ENCODE measurements around the gene KCNIP4. TPM values are rescaled to one million over a fixed set of nuclear protein-coding genes. Genes with fewer than 3 reads are reported as not detected.
A peak's percentile ranks its signal among the peaks of the same experiment; 100 is the strongest.

The KCNIP4 gene
- total RNA-seq, 1 donor from 2014 or later: not detected

- Histone ChIP-seq H3K27ac (no peak overlapping the region), H3K4me3 (no peak overlapping the region), H3K9me3 (no peaks in the 10 kb centered on the region), H3K27me3 (ENCODE audit: low read depth) (peaks cover 7% of the 10 kb centered on the region), H3K4me1 (peaks cover 15% of the 10 kb centered on the region), H3K36me3 (no peaks in the 10 kb centered on the region)
- ATAC-seq: no peak
- TF ChIP-seq, protein P1, sequence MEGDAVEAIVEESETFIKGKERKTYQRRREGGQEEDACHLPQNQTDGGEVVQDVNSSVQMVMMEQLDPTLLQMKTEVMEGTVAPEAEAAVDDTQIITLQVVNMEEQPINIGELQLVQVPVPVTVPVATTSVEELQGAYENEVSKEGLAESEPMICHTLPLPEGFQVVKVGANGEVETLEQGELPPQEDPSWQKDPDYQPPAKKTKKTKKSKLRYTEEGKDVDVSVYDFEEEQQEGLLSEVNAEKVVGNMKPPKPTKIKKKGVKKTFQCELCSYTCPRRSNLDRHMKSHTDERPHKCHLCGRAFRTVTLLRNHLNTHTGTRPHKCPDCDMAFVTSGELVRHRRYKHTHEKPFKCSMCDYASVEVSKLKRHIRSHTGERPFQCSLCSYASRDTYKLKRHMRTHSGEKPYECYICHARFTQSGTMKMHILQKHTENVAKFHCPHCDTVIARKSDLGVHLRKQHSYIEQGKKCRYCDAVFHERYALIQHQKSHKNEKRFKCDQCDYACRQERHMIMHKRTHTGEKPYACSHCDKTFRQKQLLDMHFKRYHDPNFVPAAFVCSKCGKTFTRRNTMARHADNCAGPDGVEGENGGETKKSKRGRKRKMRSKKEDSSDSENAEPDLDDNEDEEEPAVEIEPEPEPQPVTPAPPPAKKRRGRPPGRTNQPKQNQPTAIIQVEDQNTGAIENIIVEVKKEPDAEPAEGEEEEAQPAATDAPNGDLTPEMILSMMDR (IDR thresholded peaks at IDR 0.05): no peak
- intact Hi-C loops (cut with DNase I): no loop called here
- no peak for DNase-seq
Measured at GRCh38 chr4:20696815-20697214, 1251.8 kb downstream of the KCNIP4 start.

DNA sequence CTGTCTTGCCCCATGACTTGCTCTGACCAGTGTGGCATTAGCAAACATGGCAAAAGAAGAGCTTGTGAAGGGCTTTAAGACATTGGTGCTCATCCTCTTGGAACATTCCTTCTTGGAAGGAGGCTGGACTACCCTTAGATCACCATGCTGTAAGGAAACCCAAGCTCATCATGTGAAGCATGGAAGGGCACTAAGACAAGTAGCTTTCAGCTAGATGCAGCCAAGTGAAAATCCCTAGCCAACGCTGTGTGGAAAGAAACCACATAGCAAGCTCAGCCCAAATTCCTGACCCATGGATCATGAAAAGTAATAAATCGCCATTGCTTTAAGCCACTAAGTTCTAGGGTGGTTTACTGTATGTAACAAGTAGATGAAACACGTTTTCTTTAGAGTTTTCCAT lies 1260.7 kb downstream of the KCNIP4 start:
- no peaks in the 10 kb centered on the region for H3K36me3 ChIP-seq
- TF ChIP-seq, protein P1 (IDR thresholded peaks at IDR 0.05): no peak
- ATAC-seq (no peak), DNase-seq (no peak)
- H3K4me3 ChIP-seq: no peak overlapping the region
- H3K27ac ChIP-seq: no peak overlapping the region
- H3K4me1 ChIP-seq: no peaks in the 10 kb centered on the region
- H3K27me3 ChIP-seq (ENCODE audit: low read depth): no peaks in the 10 kb centered on the region
- no peaks in the 10 kb centered on the region for H3K9me3 ChIP-seq
- intact Hi-C loops (cut with DNase I): loop anchor here (10.0 kb wide), 1 partner anchor 263 kb away; no protein-coding TSS in a partner anchor

DNA sequence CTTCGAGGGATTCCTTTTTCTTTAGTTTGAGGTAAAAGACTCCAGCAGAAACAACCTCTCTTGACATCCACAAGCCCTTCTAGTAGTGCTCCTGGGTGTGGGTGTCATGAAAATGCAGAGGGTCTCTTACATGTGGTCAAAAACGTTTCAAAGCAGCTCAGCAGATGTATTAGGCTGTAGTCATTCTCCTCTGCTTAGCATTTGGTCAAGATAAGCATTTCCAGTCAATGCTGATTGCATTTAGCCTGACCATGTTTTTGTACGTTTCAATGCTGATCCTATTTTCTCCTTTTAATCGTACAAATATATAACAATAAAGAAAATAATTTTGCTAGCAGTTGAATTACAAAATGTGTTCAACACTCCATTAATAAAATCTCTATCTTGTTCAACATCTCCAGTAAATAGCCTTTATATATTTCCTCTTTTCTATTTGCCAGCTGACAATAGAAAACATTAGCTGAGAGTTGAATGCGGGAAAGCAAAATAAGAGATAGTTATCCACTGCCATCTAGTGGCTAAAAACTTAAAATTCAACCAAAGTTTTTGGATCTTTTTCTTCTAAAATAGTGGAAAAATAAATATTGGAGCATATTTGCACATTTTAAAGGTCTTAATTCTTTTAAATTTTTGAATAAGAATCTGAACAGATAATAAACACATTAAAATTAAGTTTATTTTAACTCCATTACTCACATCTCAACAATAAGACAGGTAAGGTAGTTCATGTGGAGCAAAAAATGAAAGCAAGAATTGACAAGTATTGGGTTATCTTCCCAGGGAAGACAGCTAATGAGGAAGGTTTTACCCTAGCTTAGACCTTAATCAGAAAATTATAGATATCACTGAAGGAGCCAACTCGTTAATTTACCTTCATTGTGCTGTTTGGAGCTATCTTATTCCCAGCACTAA lies 1263.5 kb downstream of the KCNIP4 start:
- Histone ChIP-seq H3K4me3 (no peak overlapping the region), H3K36me3 (no peaks in the 10 kb centered on the region), H3K27me3 (ENCODE audit: low read depth) (no peaks in the 10 kb centered on the region), H3K4me1 (no peaks in the 10 kb centered on the region), H3K27ac (no peak overlapping the region), H3K9me3 (no peaks in the 10 kb centered on the region)
- no peak for DNase-seq
- intact Hi-C loops (cut with DNase I): loop anchor here (10.0 kb wide), 1 partner anchor 260 kb away; no protein-coding TSS in a partner anchor
- ATAC-seq: peak in 1 of 2 donors; percentile 35
- TF ChIP-seq, protein P1 (IDR thresholded peaks at IDR 0.05): peak; percentile 56

DNA sequence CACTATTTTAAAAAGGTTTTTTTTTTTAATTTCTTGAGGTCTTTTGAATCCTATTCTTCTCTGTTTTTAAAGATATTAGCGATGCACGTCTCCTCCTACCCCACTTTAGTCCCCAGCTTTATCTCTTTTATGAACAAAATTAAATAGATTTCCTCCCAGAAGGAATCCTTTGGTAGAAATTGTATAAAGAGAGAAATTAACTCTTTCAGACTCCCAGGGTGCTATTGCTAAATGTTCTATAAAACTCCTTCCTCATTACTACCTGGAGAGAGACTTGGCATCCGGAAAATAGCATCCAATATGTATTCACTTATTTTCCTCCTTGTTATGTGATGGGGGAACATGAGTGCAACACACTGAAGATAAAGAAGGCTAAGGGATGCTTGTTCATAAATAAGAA lies 1264.8 kb downstream of the KCNIP4 start:
- no peak overlapping the region for H3K4me3 ChIP-seq
- intact Hi-C loops (cut with DNase I): loop anchor here (10.0 kb wide), 1 partner anchor 259 kb away; no protein-coding TSS in a partner anchor
- H3K4me1 ChIP-seq: no peaks in the 10 kb centered on the region
- no peak for ATAC-seq
- TF ChIP-seq, protein P1 (IDR thresholded peaks at IDR 0.05): no peak
- H3K36me3 ChIP-seq: no peaks in the 10 kb centered on the region
- no peaks in the 10 kb centered on the region for H3K9me3 ChIP-seq
- H3K27me3 ChIP-seq (ENCODE audit: low read depth): no peaks in the 10 kb centered on the region
- no peak for DNase-seq
- H3K27ac ChIP-seq: no peak overlapping the region

GRCh38 chr4:20682853-20683252 lies 1265.7 kb downstream of the KCNIP4 start:
- H3K9me3 ChIP-seq: no peaks in the 10 kb centered on the region
- H3K36me3 ChIP-seq: no peaks in the 10 kb centered on the region
- H3K27ac ChIP-seq: no peak overlapping the region
- ATAC-seq: no peak
- H3K4me3 ChIP-seq: no peak overlapping the region
- no peaks in the 10 kb centered on the region for H3K27me3 ChIP-seq (ENCODE audit: low read depth)
- DNase-seq: no peak
- intact Hi-C loops (cut with DNase I): loop anchor here (10.0 kb wide), 1 partner anchor 258 kb away; no protein-coding TSS in a partner anchor
- TF ChIP-seq, protein P1 (IDR thresholded peaks at IDR 0.05): no peak
- no peaks in the 10 kb centered on the region for H3K4me1 ChIP-seq

All from lower lobe of right lung (tissue), 2 donors.